ENCODE measurements around the gene TMC2. TPM values are rescaled to one million over a fixed set of nuclear protein-coding genes. Genes with fewer than 3 reads are reported as not detected.
A peak's percentile ranks its signal among the peaks of the same experiment; 100 is the strongest.

The TMC2 gene
- total RNA-seq, 1 experiment from 2014 or later: not detected

- intact Hi-C loops (cut with micrococcal nuclease; ENCODE audit: unreplicated experiment): no loop called here
- Histone ChIP-seq H3K4me3 (ENCODE audit: low read depth in 2 of 2, low read length in 2 of 2) (no peak overlapping the region), H3K27me3 (ENCODE audit: control insufficient read depth, insufficient read depth, low read length) (no peaks in the 10 kb centered on the region; the same call in 1 of the 2 replicates), H3K4me1 (ENCODE audit: control insufficient read depth, insufficient read depth, low read length) (no peaks in the 10 kb centered on the region), H3K27ac (ENCODE audit: low read length) (no peak overlapping the region), H3K9me3 (ENCODE audit: control insufficient read depth, insufficient read depth, low read depth, low read length) (no peaks in the 10 kb centered on the region), H3K36me3 (ENCODE audit: control insufficient read depth, insufficient read depth, low read length) (no peaks in the 10 kb centered on the region)
- BruUV-seq (replicated peaks): no TSS peak
- in situ Hi-C loops (cut with HindIII; ENCODE audit: low pct_unique_long_range_greater_than_20kb, low sequenced_read_pairs): no loop called here
- ChIA-PET POLR2A (no interaction called here), CTCF (no interaction called here)
- TF ChIP-seq CTCF (IDR thresholded peaks at IDR 0.05) (no peak), SIN3A (IDR thresholded peaks at IDR 0.05; ENCODE audit: borderline replicate concordance, insufficient read depth, low read depth, low read length) (no peak), REST (IDR thresholded peaks at IDR 0.05; ENCODE audit: insufficient read depth in 1 of 2, low read depth in 2 of 2, low read length in 1 of 2) (no peak), TCF7L2 (IDR thresholded peaks at IDR 0.05; ENCODE audit: low read depth, low read length) (no peak), POLR2AphosphoS5 (IDR thresholded peaks at IDR 0.05; ENCODE audit: low read depth, low read length) (no peak)
- ATAC-seq (no peak), DNase-seq (ENCODE audit: low read depth, low spot score) (no peak)
Measured at GRCh38 chr20:2672446-2672845, 136.1 kb downstream of the TMC2 start.

GRCh38 chr20:2673453-2673852, 137.1 kb downstream of the TMC2 start:
- Histone ChIP-seq H3K4me3 (ENCODE audit: low read depth in 2 of 2, low read length in 2 of 2) (no peak overlapping the region), H3K9me3 (ENCODE audit: control insufficient read depth, insufficient read depth, low read depth, low read length) (no peaks in the 10 kb centered on the region), H3K27me3 (ENCODE audit: control insufficient read depth, insufficient read depth, low read length) (no peaks in the 10 kb centered on the region; the same call in 1 of the 2 replicates), H3K36me3 (ENCODE audit: control insufficient read depth, insufficient read depth, low read length) (no peaks in the 10 kb centered on the region), H3K27ac (ENCODE audit: low read length) (no peak overlapping the region), H3K4me1 (ENCODE audit: control insufficient read depth, insufficient read depth, low read length) (no peaks in the 10 kb centered on the region)
- ATAC-seq (0 out of 2 replicates have a peak, but pooled peaks have one; percentile 30), DNase-seq (ENCODE audit: low read depth, low spot score) (no peak)
- POLR2A ChIA-PET: no interaction called here
- BruUV-seq (replicated peaks): no TSS peak
- CTCF ChIA-PET: interaction anchor here (0.7 kb wide), 4 partner anchors 86 to 371 kb away, joined by 3 to 8 read pairs (median 6); no protein-coding TSS in a partner anchor
- in situ Hi-C loops (cut with HindIII; ENCODE audit: low pct_unique_long_range_greater_than_20kb, low sequenced_read_pairs) (no loop called here), intact Hi-C loops (cut with micrococcal nuclease; ENCODE audit: unreplicated experiment) (no loop called here)
- no peak for TF ChIP-seq SIN3A (IDR thresholded peaks at IDR 0.05; ENCODE audit: borderline replicate concordance, insufficient read depth, low read depth, low read length)
- no peak for TF ChIP-seq TCF7L2 (IDR thresholded peaks at IDR 0.05; ENCODE audit: low read depth, low read length)
- TF ChIP-seq REST (IDR thresholded peaks at IDR 0.05; ENCODE audit: insufficient read depth in 1 of 2, low read depth in 2 of 2, low read length in 1 of 2): no peak
- no peak for TF ChIP-seq POLR2AphosphoS5 (IDR thresholded peaks at IDR 0.05; ENCODE audit: low read depth, low read length)
